Caco-2 (cell line): Measurements from ENCODE around the gene GLI1. TPM values are rescaled to one million over a fixed set of nuclear protein-coding genes. Genes with fewer than 3 reads are reported as not detected.

Source experiments
- BruUV-seq: library from RNA; stranded (reverse); fragments of 400-500 nt; replicated peaks from 2 replicates; lab custom pipeline; 2021; lab: Mats Ljungman, UMichigan
- CTCF ChIA-PET: fragments of 300-600 bp; sonication (Branson Sonifier 250); formaldehyde crosslinking; loops from one replicate; lab custom pipeline; 2022; ENCODE audit warnings: antibody characterized with exemption; lab: Charles Lee
- POLR2A ChIA-PET: fragments of 300-600 bp; sonication (Branson Sonifier 250); formaldehyde crosslinking; loops from one replicate; lab custom pipeline; 2022; ENCODE audit warnings: antibody characterized with exemption; lab: Charles Lee
- DNase-seq, 2 experiments: peaks; one replicate each; pipeline versions ENCODE4 v3.0.0 to v3.0.0-alpha.2; 2020 to 2022
- H3K27me3 ChIP-seq: replicated peaks from 2 replicates; pipeline ENCODE4 v1.6.0; 2011; ENCODE audit warnings: low read length; ENCODE audit not compliant: control insufficient read depth, insufficient read depth
- H3K36me3 ChIP-seq: 2 replicates; pipeline ENCODE4 v1.5.1; 2011; ENCODE audit warnings: low read length; ENCODE audit not compliant: control insufficient read depth, insufficient read depth
- H3K4me1 ChIP-seq: fragments of 250-450 bp; sonication (Bioruptor Pico); 2 replicates; pipeline ENCODE4 v1.5.1; 2020; ENCODE audit warnings: mild to moderate bottlenecking
- H3K4me3 ChIP-seq: 2 replicates; pipeline ENCODE4 v1.5.1; 2011; ENCODE audit warnings: low read depth, mild to moderate bottlenecking, control low read depth, low read length
- H3K9me3 ChIP-seq: fragments of 250-450 bp; sonication (Bioruptor Pico); 2 replicates; pipeline ENCODE4 v1.5.1; 2020; ENCODE audit warnings: mild to moderate bottlenecking, moderate library complexity
- H3K27ac Mint-ChIP-seq: one replicate; pipeline ENCODE4 v1.8.0; 2022; ENCODE audit warnings: mixed read lengths; ENCODE audit not compliant: unreplicated experiment
- H3K27me3 Mint-ChIP-seq: one replicate; pipeline ENCODE4 v1.8.0; 2022; ENCODE audit warnings: mixed read lengths; ENCODE audit not compliant: insufficient read depth, unreplicated experiment
- H3K36me3 Mint-ChIP-seq: one replicate; pipeline ENCODE4 v1.8.0; 2022; ENCODE audit warnings: mild to moderate bottlenecking, mixed read lengths; ENCODE audit not compliant: insufficient read depth, unreplicated experiment
- H3K4me1 Mint-ChIP-seq: one replicate; pipeline ENCODE4 v1.8.0; 2022; ENCODE audit warnings: low read depth, mixed read lengths; ENCODE audit not compliant: unreplicated experiment
- H3K4me3 Mint-ChIP-seq: one replicate; pipeline ENCODE4 v1.8.0; 2022; ENCODE audit warnings: mild to moderate bottlenecking, moderate library complexity, mixed read lengths; ENCODE audit not compliant: unreplicated experiment
- H3K9me3 Mint-ChIP-seq: one replicate; pipeline ENCODE4 v1.8.0; 2022; ENCODE audit warnings: mixed read lengths; ENCODE audit not compliant: unreplicated experiment
- CTCF ChIP-seq, 2 experiments: fragments of 200-600 bp in 1 of 2; IDR thresholded peaks; 1 replicate in 1 of 2; 2 replicates in 1 of 2; pipeline versions ENCODE4 v1.5.1 to v1.8.0; 2011 to 2022; ENCODE audit warnings: antibody characterized with exemption in 1 of 2, control low read depth in 1 of 2, inconsistent platforms in 1 of 2, low read depth in 1 of 2, low read length in 1 of 2, mild to moderate bottlenecking in 1 of 2, moderate library complexity in 1 of 2; ENCODE audit not compliant: insufficient read depth in 1 of 2, severe bottlenecking in 1 of 2, unreplicated experiment in 1 of 2
- intact Hi-C: fragments of 100-400 bp; cut with micrococcal nuclease; formaldehyde crosslinking; loops from one replicate; pipeline ENCODE4 v1.10.0; 2022; ENCODE audit not compliant: unreplicated experiment
- total RNA-seq: library from RNA; stranded (reverse); gene quantifications from 2 replicates; pipeline ENCODE4 v1.2.3, GENCODE V29; 2022

GLI1 gene
- total RNA-seq, 1 experiment from 2014 or later: 0.48 TPM

- no peaks in the 10 kb centered on the region for H3K4me1 ChIP-seq
- Mint-ChIP-seq H3K4me1 (no peaks in the 10 kb centered on the region), H3K4me3 (no peak overlapping the region), H3K36me3 (no peaks in the 10 kb centered on the region), H3K9me3 (no peaks in the 10 kb centered on the region), H3K27ac (no peak overlapping the region), H3K27me3 (peaks cover 4% of the 10 kb centered on the region)
- no peaks in the 10 kb centered on the region for H3K9me3 ChIP-seq
- POLR2A ChIA-PET: no interaction called here
- DNase-seq: no peak
- no peaks in the 10 kb centered on the region for H3K27me3 ChIP-seq
- BruUV-seq: no TSS peak
- CTCF ChIA-PET: interaction anchor here (0.8 kb wide), 1 partner anchor 15 kb away, joined by 5 read pairs; no protein-coding TSS in a partner anchor
- H3K4me3 ChIP-seq: no peak overlapping the region
- TF ChIP-seq CTCF (IDR thresholded peaks at IDR 0.05; ENCODE audit: insufficient read depth in 1 of 2, low read depth in 1 of 2, low read length in 1 of 2, severe bottlenecking in 1 of 2, unreplicated experiment in 1 of 2): no peak
- no peaks in the 10 kb centered on the region for H3K36me3 ChIP-seq
- intact Hi-C loops: no loop called here
Measured at GRCh38 chr12:57473886-57474285, 14.3 kb downstream of the GLI1 start.

GRCh38 chr12:57474430-57474829 lies 14.8 kb downstream of the GLI1 start:
- DNase-seq: no peak
- no peaks in the 10 kb centered on the region for H3K9me3 ChIP-seq
- intact Hi-C loops: no loop called here
- no peaks in the 10 kb centered on the region for H3K4me1 Mint-ChIP-seq
- no peaks in the 10 kb centered on the region for H3K36me3 Mint-ChIP-seq
- no peaks in the 10 kb centered on the region for H3K9me3 Mint-ChIP-seq
- H3K4me1 ChIP-seq: no peaks in the 10 kb centered on the region
- H3K27me3 ChIP-seq: no peaks in the 10 kb centered on the region
- peaks cover 6% of the 10 kb centered on the region for H3K27me3 Mint-ChIP-seq
- TF ChIP-seq CTCF (IDR thresholded peaks at IDR 0.05; ENCODE audit: insufficient read depth in 1 of 2, low read depth in 1 of 2, low read length in 1 of 2, severe bottlenecking in 1 of 2, unreplicated experiment in 1 of 2): no peak
- POLR2A ChIA-PET: no interaction called here
- no peak overlapping the region for H3K27ac Mint-ChIP-seq
- H3K4me3 ChIP-seq: no peak overlapping the region
- no peaks in the 10 kb centered on the region for H3K36me3 ChIP-seq
- no peak overlapping the region for H3K4me3 Mint-ChIP-seq
- no TSS peak for BruUV-seq
- CTCF ChIA-PET: interaction anchor here (0.8 kb wide), 1 partner anchor 16 kb away, joined by 5 read pairs; no protein-coding TSS in a partner anchor

- Mint-ChIP-seq H3K9me3 (no peaks in the 10 kb centered on the region), H3K27me3 (peaks cover 10% of the 10 kb centered on the region), H3K27ac (no peak overlapping the region), H3K4me1 (no peaks in the 10 kb centered on the region), H3K4me3 (no peak overlapping the region), H3K36me3 (no peaks in the 10 kb centered on the region)
- no peaks in the 10 kb centered on the region for H3K9me3 ChIP-seq
- POLR2A ChIA-PET: no interaction called here
- no peaks in the 10 kb centered on the region for H3K4me1 ChIP-seq
- TF ChIP-seq CTCF (IDR thresholded peaks at IDR 0.05; ENCODE audit: insufficient read depth in 1 of 2, low read depth in 1 of 2, low read length in 1 of 2, severe bottlenecking in 1 of 2, unreplicated experiment in 1 of 2): no peak
- H3K27me3 ChIP-seq: no peaks in the 10 kb centered on the region
- no peak overlapping the region for H3K4me3 ChIP-seq
- no peaks in the 10 kb centered on the region for H3K36me3 ChIP-seq
- intact Hi-C loops: no loop called here
- no TSS peak for BruUV-seq
- DNase-seq: no peak
- CTCF ChIA-PET: no interaction called here
Measured at GRCh38 chr12:57474862-57475261, 15.3 kb downstream of the GLI1 start.
